ENCODE results near the gene SORCS2. TPM values are rescaled to one million over a fixed set of nuclear protein-coding genes. Genes with fewer than 3 reads are reported as not detected.
A peak's percentile ranks its signal among the peaks of the same experiment; 100 is the strongest.

The SORCS2 gene
- total RNA-seq, 4 donors from 2014 or later, result 0.07 to 1.2 (median 0.11) TPM

GRCh38 chr4:7746351-7747061, 554.2 kb downstream of the SORCS2 start:
- no peak for ATAC-seq

GRCh38 chr4:7747062-7747385, 554.7 kb downstream of the SORCS2 start:
- H3K4me3 ChIP-seq, result no peak overlapping the region
- in situ Hi-C loops (cut with MboI; ENCODE audit: low sequenced_read_pairs in 4 of 4) (no loop called here), intact Hi-C loops (cut with DNase I; ENCODE audit: low total_unique reads) (no loop called here)
- H3K9me3 ChIP-seq, result no peaks in the 10 kb centered on the region
- H3K36me3 ChIP-seq, result no peaks in the 10 kb centered on the region
- H3K27ac ChIP-seq, result no peak overlapping the region
- no peak for TF ChIP-seq CTCF (IDR thresholded peaks at IDR 0.05 in 4 of 5, conservative IDR thresholded peaks at IDR 0.05 in 1 of 5)
- TF ChIP-seq POLR2A (IDR thresholded peaks at IDR 0.05), result no peak
- DNase-seq (peak in 1 of 2 donors; percentile 29), ATAC-seq (no peak)
- peaks cover 0 to 4% (median 0%) of the 10 kb centered on the region in 3 donors for H3K27me3 ChIP-seq
- no peaks in the 10 kb centered on the region for H3K4me1 ChIP-seq

More at GRCh38 chr4:7746351-7747061, 554.2 kb downstream of the SORCS2 start:
- DNase-seq, result no peak
- Histone ChIP-seq H3K4me1 (no peaks in the 10 kb centered on the region), H3K27me3 (peaks cover 0 to 4% (median 0%) of the 10 kb centered on the region in 3 donors), H3K27ac (no peak overlapping the region), H3K36me3 (no peaks in the 10 kb centered on the region), H3K4me3 (no peak overlapping the region), H3K9me3 (no peaks in the 10 kb centered on the region)
- TF ChIP-seq CTCF (IDR thresholded peaks at IDR 0.05 in 4 of 5, conservative IDR thresholded peaks at IDR 0.05 in 1 of 5) (no peak), POLR2A (IDR thresholded peaks at IDR 0.05) (no peak)
- in situ Hi-C loops (cut with MboI; ENCODE audit: low sequenced_read_pairs in 4 of 4), result no loop called here
- intact Hi-C loops (cut with DNase I; ENCODE audit: low total_unique reads), result no loop called here

GRCh38 chr4:7747566-7747965, 555.2 kb downstream of the SORCS2 start:
- Histone ChIP-seq H3K4me1 (no peaks in the 10 kb centered on the region), H3K27me3 (peaks cover 0 to 4% (median 0%) of the 10 kb centered on the region in 3 donors), H3K36me3 (no peaks in the 10 kb centered on the region), H3K4me3 (no peak overlapping the region), H3K9me3 (no peaks in the 10 kb centered on the region), H3K27ac (no peak overlapping the region)
- ATAC-seq (no peak), DNase-seq (no peak)
- no peak for TF ChIP-seq POLR2A (IDR thresholded peaks at IDR 0.05)
- no peak for TF ChIP-seq CTCF (IDR thresholded peaks at IDR 0.05 in 4 of 5, conservative IDR thresholded peaks at IDR 0.05 in 1 of 5)
- in situ Hi-C loops (cut with MboI; ENCODE audit: low sequenced_read_pairs in 4 of 4) (no loop called here), intact Hi-C loops (cut with DNase I; ENCODE audit: low total_unique reads) (no loop called here)

- in situ Hi-C loops (cut with MboI; ENCODE audit: low sequenced_read_pairs in 4 of 4), result no loop called here
- H3K27ac ChIP-seq, result no peak overlapping the region
- DNase-seq, result no peak
Measured at GRCh38 chr4:7750523-7750922, 558.2 kb downstream of the SORCS2 start.

More at GRCh38 chr4:7750523-7750922, 558.2 kb downstream of the SORCS2 start:
- Histone ChIP-seq H3K4me3 (no peak overlapping the region), H3K9me3 (no peaks in the 10 kb centered on the region), H3K36me3 (no peaks in the 10 kb centered on the region), H3K4me1 (no peaks in the 10 kb centered on the region), H3K27me3 (peaks cover 0 to 4% (median 0%) of the 10 kb centered on the region in 3 donors)
- no peak for ATAC-seq
- no peak for TF ChIP-seq POLR2A (IDR thresholded peaks at IDR 0.05)
- no peak for TF ChIP-seq CTCF (IDR thresholded peaks at IDR 0.05 in 4 of 5, conservative IDR thresholded peaks at IDR 0.05 in 1 of 5)
- intact Hi-C loops (cut with DNase I; ENCODE audit: low total_unique reads), result no loop called here

Data from gastrocnemius medialis (tissue), 4 donors.